Measurements from ENCODE around the gene ANKRD28. TPM values are rescaled to one million over a fixed set of nuclear protein-coding genes. Genes with fewer than 3 reads are reported as not detected.

The ANKRD28 gene
- total RNA-seq, 1 experiment from 2014 or later, result 47.5 TPM

GRCh38 chr3:15825016-15825415 is 27.2 kb upstream of the ANKRD28 start:
- DNase-seq (ENCODE audit: low read depth, low spot score), result no peak
- Histone ChIP-seq H3K9me3 (ENCODE audit: control insufficient read depth in 1 of 2, insufficient read depth in 1 of 2, low read depth in 1 of 2, low read length in 2 of 2) (no peaks in the 10 kb centered on the region), H2AFZ (ENCODE audit: low read depth, low read length, poor library complexity, severe bottlenecking) (no peak overlapping the region), H3K36me3 (ENCODE audit: control insufficient read depth in 1 of 2, insufficient read depth in 2 of 2, low read length in 2 of 2) (no peaks in the 10 kb centered on the region), H3K9ac (ENCODE audit: low read length) (no peak overlapping the region), H3K9me2 (ENCODE audit: insufficient read depth) (no peaks in the 10 kb centered on the region), H3K4me3 (replicated peaks in 1 of 2; ENCODE audit: low read depth in 1 of 2, low read length in 2 of 2) (no peak overlapping the region), H3K4me2 (ENCODE audit: low read length) (no peak overlapping the region), H4K20me1 (ENCODE audit: insufficient read depth) (peaks cover 5% of the 10 kb centered on the region; the same call in 1 of the 2 replicates), H3K4me1 (ENCODE audit: control insufficient read depth in 1 of 2, insufficient read depth in 2 of 2, low read length in 2 of 2) (no peaks in the 10 kb centered on the region), H3K27ac (ENCODE audit: low read depth, low read length) (no peak overlapping the region), H3K27me3 (ENCODE audit: insufficient read depth, low read length) (no peaks in the 10 kb centered on the region), H3K79me2 (ENCODE audit: insufficient read depth, low read length) (peaks cover 95% of the 10 kb centered on the region)
- no peak for TF ChIP-seq SRF (IDR thresholded peaks at IDR 0.05; ENCODE audit: low read depth)
- no peak for TF ChIP-seq POLR2AphosphoS5 (IDR thresholded peaks at IDR 0.05; ENCODE audit: low read depth, low read length)
- TF ChIP-seq EZH2phosphoT487 (IDR thresholded peaks at IDR 0.05; ENCODE audit: borderline replicate concordance), result no peak
- no peak for TF ChIP-seq SP1 (IDR thresholded peaks at IDR 0.05; ENCODE audit: low read depth)
- no peak for TF ChIP-seq FOSL1 (IDR thresholded peaks at IDR 0.05; ENCODE audit: low read depth)
- no peak for TF ChIP-seq EGR1 (IDR thresholded peaks at IDR 0.05; ENCODE audit: low read depth)
- TF ChIP-seq CEBPB (IDR thresholded peaks at IDR 0.05; ENCODE audit: low read depth), result no peak
- no peak for TF ChIP-seq JUND (IDR thresholded peaks at IDR 0.05)
- no peak for TF ChIP-seq EZH2 (IDR thresholded peaks at IDR 0.05)
- TF ChIP-seq ZNF274 (IDR thresholded peaks at IDR 0.05; ENCODE audit: low read depth, low read length), result no peak
- TF ChIP-seq, protein P1, sequence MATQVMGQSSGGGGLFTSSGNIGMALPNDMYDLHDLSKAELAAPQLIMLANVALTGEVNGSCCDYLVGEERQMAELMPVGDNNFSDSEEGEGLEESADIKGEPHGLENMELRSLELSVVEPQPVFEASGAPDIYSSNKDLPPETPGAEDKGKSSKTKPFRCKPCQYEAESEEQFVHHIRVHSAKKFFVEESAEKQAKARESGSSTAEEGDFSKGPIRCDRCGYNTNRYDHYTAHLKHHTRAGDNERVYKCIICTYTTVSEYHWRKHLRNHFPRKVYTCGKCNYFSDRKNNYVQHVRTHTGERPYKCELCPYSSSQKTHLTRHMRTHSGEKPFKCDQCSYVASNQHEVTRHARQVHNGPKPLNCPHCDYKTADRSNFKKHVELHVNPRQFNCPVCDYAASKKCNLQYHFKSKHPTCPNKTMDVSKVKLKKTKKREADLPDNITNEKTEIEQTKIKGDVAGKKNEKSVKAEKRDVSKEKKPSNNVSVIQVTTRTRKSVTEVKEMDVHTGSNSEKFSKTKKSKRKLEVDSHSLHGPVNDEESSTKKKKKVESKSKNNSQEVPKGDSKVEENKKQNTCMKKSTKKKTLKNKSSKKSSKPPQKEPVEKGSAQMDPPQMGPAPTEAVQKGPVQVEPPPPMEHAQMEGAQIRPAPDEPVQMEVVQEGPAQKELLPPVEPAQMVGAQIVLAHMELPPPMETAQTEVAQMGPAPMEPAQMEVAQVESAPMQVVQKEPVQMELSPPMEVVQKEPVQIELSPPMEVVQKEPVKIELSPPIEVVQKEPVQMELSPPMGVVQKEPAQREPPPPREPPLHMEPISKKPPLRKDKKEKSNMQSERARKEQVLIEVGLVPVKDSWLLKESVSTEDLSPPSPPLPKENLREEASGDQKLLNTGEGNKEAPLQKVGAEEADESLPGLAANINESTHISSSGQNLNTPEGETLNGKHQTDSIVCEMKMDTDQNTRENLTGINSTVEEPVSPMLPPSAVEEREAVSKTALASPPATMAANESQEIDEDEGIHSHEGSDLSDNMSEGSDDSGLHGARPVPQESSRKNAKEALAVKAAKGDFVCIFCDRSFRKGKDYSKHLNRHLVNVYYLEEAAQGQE (IDR thresholded peaks at IDR 0.05; ENCODE audit: low read depth), result no peak
- TF ChIP-seq ELF1 (IDR thresholded peaks at IDR 0.05; ENCODE audit: borderline replicate concordance, low read depth), result no peak
- no peak for ATAC-seq
- POLR2A ChIA-PET, result no interaction called here
- BruUV-seq (replicated peaks), result no TSS peak
- intact Hi-C loops (cut with micrococcal nuclease), result loop anchor here (10.0 kb wide), 1 partner anchor 720 kb away; no protein-coding TSS in a partner anchor
- CTCF ChIA-PET, result no interaction called here
- RAD21 ChIA-PET (ENCODE audit: low non-redundant PET in 1 of 2, low total read pairs in 2 of 2, uncharacterized antibody in 2 of 2, unreplicated experiment in 2 of 2), result no interaction called here
